Measurements from ENCODE around the gene SMYD1. TPM values are rescaled to one million over a fixed set of nuclear protein-coding genes. Genes with fewer than 3 reads are reported as not detected.

Gene SMYD1
- total RNA-seq, 1 experiment from 2014 or later = not detected

GRCh38 chr2:88054782-88055370, 12.7 kb upstream of the SMYD1 start:
- Histone ChIP-seq H3K4me2 (ENCODE audit: low read length) (peak overlapping the region; percentile 71), H3K4me3 (replicated peaks in 1 of 2; ENCODE audit: low read depth in 1 of 2, low read length in 2 of 2) (peak overlapping the region; percentile 82 to 91), H3K36me3 (ENCODE audit: control insufficient read depth in 1 of 2, insufficient read depth in 2 of 2, low read length in 2 of 2) (no peaks in the 10 kb centered on the region), H3K79me2 (ENCODE audit: insufficient read depth, low read length) (peaks cover 26% of the 10 kb centered on the region), H3K4me1 (ENCODE audit: control insufficient read depth in 1 of 2, insufficient read depth in 2 of 2, low read length in 2 of 2) (peaks cover 7 to 21% of the 10 kb centered on the region in 2 experiments; a peak in 3 of 4 replicates), H2AFZ (ENCODE audit: low read depth, low read length, poor library complexity, severe bottlenecking) (no peak overlapping the region), H3K9ac (ENCODE audit: low read length) (peak overlapping the region; percentile 91), H3K27me3 (ENCODE audit: insufficient read depth, low read length) (no peaks in the 10 kb centered on the region), H3K9me2 (ENCODE audit: insufficient read depth) (no peaks in the 10 kb centered on the region), H3K9me3 (ENCODE audit: control insufficient read depth in 1 of 2, insufficient read depth in 1 of 2, low read depth in 1 of 2, low read length in 2 of 2) (no peaks in the 10 kb centered on the region), H4K20me1 (ENCODE audit: insufficient read depth) (no peaks in the 10 kb centered on the region), H3K27ac (ENCODE audit: low read depth, low read length) (peak overlapping the region; percentile 92)
- no peak for DNase-seq (ENCODE audit: low read depth, low spot score)
- peak; percentile 19 for ATAC-seq
- intact Hi-C loops (cut with micrococcal nuclease) = no loop called here
- ChIA-PET POLR2A (interaction anchor here (1.5 kb wide), 1 partner anchor 39 kb away, joined by 11 read pairs; the partner anchor contains the start of gene RNU2-63P), RAD21 (ENCODE audit: low non-redundant PET in 1 of 2, low total read pairs in 2 of 2, uncharacterized antibody in 2 of 2, unreplicated experiment in 2 of 2) (no interaction called here), CTCF (no interaction called here)
- TF ChIP-seq ZNF274 (IDR thresholded peaks at IDR 0.05; ENCODE audit: low read depth, low read length) (no peak), SP1 (IDR thresholded peaks at IDR 0.05; ENCODE audit: low read depth) (no peak), YY1 (IDR thresholded peaks at IDR 0.05; ENCODE audit: extremely low read depth, insufficient replicate concordance, low read depth, low read length) (no peak), CTCF (IDR thresholded peaks at IDR 0.05 in 2 of 3, conservative IDR thresholded peaks at IDR 0.05 in 1 of 3; ENCODE audit: borderline replicate concordance in 1 of 3, insufficient read depth in 1 of 3, low read depth in 2 of 3, low read length in 2 of 3) (no peak), REST (IDR thresholded peaks at IDR 0.05; ENCODE audit: low read depth) (no peak), ELF1 (IDR thresholded peaks at IDR 0.05; ENCODE audit: borderline replicate concordance, low read depth) (no peak), ZFX (IDR thresholded peaks at IDR 0.05) (no peak), EGR1 (IDR thresholded peaks at IDR 0.05; ENCODE audit: low read depth) (no peak), EZH2phosphoT487 (IDR thresholded peaks at IDR 0.05; ENCODE audit: borderline replicate concordance) (no peak), TCF7L2 (IDR thresholded peaks at IDR 0.05; ENCODE audit: borderline replicate concordance, extremely low read depth, insufficient read depth, insufficient read length) (no peak), RAD21 (IDR thresholded peaks at IDR 0.05; ENCODE audit: low read depth) (no peak), FOSL1 (IDR thresholded peaks at IDR 0.05; ENCODE audit: low read depth) (no peak), MAX (IDR thresholded peaks at IDR 0.05) (no peak)
- BruUV-seq (replicated peaks) = TSS peak; percentile 67

All from HCT116 (cell line).